Measurements from ENCODE around the gene SEMA4G. TPM values are rescaled to one million over a fixed set of nuclear protein-coding genes. Genes with fewer than 3 reads are reported as not detected.

SEMA4G gene
- total and polyA plus RNA-seq, 2 of the 8 experiments (the other 6 are each of a cell fraction or from before 2014, with no cell fraction given) = 7.1 to 18.2 TPM

- TF ChIP-seq JUND (IDR thresholded peaks at IDR 0.05; ENCODE audit: low read length) (no peak), PHF8 (conservative IDR thresholded peaks at IDR 0.05; ENCODE audit: low read depth, low read length) (no peak), POLR2A (IDR thresholded peaks at IDR 0.05; ENCODE audit: control extremely low read depth in 1 of 2, low read depth in 2 of 2, low read length in 2 of 2) (no peak), TCF12 (IDR thresholded peaks at IDR 0.05; ENCODE audit: low read depth, low read length) (no peak), CEBPB (IDR thresholded peaks at IDR 0.05; ENCODE audit: low read depth, low read length) (no peak), RFX5 (IDR thresholded peaks at IDR 0.05; ENCODE audit: borderline replicate concordance, low read depth, low read length) (no peak), ATF3 (IDR thresholded peaks at IDR 0.05; ENCODE audit: insufficient read depth, low read depth, low read length) (no peak), RXRA (IDR thresholded peaks at IDR 0.05; ENCODE audit: insufficient read depth, low read depth, low read length) (no peak)
Measured at GRCh38 chr10:100980711-100981110, 11.4 kb downstream of the SEMA4G start (continued).

All from H1 (cell line).